HG03378 (cell line): Measurements from ENCODE around the gene BDKRB1.
"Not testable (repeated sequence)": the region's sequence is repeated elsewhere in the genome, so short reads cannot be mapped to it uniquely, and the experiment has no call there.

Experiments used
- ATAC-seq: cut with Tn5 transposase; IDR thresholded peaks from one replicate; pipeline ENCODE4 v1.9.1; 2021; ENCODE audit warnings: mild to moderate bottlenecking, moderate library complexity; ENCODE audit not compliant: unreplicated experiment

BDKRB1 gene

DNA sequence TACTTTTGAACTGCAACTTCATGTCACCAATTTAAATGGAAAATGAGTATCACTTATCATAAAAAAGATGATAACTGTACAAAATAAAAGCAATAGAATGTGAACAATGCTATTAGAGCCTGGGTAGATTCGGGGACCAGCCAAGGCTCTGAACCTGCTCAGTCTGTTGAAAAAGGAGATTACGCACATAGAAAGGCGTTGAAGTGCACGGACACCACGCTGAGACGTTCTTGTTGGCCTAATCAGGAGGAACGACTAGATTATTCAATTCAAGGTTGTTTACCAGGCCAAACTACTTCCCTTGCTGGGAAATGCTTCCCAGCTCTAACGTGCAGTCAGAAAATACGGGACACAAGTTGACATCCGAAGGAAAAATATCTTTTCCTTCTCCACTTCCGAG is 23.5 kb upstream of the BDKRB1 start:
- ATAC-seq: no peak

DNA sequence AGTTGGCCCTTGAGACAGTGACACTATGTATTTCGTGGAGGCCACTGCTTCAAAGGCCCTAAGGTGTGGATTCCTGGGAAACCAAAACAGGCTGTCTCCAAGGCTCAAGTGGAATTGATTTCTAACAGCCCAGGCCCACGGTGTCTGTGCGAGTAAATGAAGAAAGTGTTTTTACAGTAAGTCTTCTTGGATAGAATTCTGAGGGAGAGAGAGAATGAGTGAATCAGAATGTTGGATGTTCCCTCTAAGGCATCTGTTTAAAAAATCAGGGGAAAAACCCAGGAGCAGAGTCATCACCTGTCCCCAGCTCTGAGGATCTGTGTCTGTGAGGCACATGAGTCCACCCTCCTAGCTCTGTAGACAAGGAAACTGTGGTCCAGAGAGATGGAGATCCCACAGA is 22.3 kb upstream of the BDKRB1 start:
- no peak for ATAC-seq

DNA sequence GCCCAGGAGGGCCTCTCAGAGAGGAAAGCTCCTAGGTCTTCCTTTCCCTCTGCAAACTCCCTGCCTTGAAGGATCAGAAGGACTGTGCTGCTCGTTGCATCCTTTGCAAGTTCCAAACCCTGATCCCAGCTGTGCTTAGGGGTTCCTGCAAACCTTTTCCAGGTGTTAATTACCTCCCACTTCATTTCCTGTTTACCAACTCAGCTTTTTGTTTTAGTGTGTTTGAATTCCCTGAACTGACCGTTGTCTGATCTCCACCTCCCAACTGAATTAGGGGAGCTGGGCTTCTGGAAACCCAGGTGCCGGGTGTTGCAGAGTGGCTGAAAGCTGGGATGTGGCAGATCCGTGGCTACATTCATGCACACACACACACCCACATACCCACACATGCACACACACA is 20.6 kb upstream of the BDKRB1 start:
- ATAC-seq: no peak

DNA sequence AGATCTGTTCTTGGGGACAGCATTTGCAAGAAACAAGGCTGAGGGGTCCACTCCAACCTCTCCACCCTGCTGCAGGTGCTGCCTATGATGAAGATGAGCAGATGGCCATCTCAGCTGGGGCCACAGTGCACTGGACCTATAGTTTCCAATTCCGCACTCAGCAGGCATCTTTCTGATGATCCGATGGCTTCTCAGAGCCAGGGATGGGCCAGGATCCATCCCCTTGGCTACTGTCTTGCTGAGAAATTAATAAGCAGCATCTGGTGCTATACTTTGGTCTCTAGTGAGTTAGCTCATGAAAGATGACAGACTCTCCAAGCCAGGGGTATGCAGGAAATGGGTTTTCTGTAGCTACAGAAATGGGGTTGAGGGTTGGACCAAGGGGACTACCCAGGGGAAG is 18.4 kb upstream of the BDKRB1 start:
- ATAC-seq: no peak

DNA sequence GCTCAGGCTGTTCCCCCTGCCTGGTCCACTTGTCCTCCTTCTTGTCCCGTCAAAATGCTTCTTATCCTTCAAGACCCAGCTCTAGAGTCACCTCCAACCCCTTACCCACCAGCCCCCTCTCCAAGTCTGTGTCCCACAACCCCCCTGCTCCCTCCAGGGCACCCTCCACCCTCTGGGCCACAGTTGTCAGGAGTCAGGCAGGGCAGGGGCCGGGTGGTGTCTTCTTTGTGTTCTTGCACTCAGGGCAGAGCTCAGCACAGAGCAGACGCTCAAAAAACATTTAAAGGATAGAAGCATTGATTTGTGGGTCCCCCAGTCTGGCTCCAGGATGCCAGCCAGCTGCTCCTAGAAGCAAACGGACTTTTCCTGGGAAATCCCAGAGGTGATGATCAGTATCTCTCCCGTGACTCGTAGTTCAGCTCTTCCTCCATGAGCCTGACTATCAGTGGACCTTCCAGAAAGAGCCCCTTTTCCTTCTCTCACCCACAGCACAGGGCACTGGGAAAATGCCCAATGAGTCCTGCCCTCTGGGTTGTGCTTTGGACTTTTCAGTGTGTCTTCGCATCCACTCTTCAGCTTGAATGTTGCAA is 17.2 kb upstream of the BDKRB1 start:
- no peak for ATAC-seq

DNA sequence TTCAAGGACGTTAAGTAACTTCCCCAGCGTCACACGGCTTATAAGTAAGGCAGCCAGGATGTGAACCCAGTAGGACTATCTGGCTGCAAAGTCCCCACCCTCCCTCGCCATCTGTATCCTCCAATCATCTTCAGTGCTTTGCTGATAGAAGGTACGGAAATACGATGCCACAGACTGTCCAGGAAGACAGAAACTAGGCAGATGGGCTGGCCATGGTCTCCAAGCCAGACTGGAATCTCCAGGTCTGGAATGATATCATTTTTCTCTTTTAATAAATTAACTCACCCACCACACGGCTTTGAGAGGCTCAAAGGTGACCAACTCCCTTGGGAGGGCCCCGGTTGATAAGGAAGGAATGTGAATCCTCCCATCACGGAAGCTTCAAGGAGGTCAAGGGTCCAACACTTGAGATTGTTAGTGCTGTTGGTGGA is 16.3 kb upstream of the BDKRB1 start:
- no peak for ATAC-seq

DNA sequence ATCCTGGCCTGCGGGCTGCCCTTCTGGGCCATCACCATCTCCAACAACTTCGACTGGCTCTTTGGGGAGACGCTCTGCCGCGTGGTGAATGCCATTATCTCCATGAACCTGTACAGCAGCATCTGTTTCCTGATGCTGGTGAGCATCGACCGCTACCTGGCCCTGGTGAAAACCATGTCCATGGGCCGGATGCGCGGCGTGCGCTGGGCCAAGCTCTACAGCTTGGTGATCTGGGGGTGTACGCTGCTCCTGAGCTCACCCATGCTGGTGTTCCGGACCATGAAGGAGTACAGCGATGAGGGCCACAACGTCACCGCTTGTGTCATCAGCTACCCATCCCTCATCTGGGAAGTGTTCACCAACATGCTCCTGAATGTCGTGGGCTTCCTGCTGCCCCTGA is 15.4 kb upstream of the BDKRB1 start:
- no peak for ATAC-seq

DNA sequence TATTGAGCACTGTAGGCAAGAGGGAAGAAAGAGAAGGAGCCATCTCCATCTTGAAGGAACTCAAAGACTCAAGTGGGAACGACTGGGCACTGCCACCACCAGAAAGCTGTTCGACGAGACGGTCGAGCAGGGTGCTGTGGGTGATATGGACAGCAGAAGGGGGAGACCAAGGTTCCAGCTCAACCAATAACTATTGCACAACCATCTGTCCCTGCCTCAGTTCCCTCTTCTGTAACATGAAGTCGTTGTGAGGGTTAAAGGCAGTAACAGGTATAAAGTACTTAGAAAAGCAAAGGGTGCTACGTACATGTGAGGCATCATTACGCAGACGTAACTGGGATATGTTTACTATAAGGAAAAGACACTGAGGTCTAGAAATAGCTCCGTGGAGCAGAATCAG is 13.9 kb upstream of the BDKRB1 start:
- ATAC-seq: no peak

DNA sequence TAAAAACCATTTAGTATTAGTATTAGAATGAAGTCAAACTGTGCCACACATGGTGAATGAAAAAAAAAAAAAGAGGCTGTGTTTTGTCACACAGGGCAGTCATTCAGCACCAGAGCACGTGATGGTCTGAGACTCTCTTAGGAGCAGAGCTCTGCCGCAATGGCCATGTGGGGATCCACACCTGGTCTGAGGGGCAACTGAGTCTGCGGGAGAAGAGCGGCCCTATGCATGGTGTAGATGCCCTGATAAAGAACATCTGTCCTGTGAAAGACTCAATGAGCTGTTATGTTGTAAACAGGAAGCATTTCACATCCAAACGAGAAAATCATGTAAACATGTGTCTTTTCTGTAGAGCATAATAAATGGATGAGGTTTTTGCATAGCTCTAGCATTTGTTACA is 12.2 kb upstream of the BDKRB1 start:
- no peak for ATAC-seq

DNA sequence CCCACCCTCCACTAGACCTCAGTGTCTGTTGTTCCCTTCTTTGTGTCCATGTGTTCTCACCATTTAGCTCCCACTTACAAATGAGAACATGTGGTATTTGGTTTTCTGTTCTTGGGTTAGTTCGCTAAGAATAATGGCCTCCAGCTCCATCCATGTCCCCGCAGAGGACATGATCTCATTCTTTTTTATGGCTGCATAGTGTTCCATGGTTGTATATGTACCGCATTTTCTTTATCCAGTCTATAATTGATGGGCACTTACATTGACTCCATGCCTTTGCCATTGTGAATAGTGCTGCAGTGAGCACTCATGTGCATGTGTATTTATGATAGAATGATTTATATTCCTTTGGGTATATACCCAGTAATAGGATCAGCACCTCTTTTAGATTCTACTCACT is 10.9 kb upstream of the BDKRB1 start:
- not testable (repeated sequence) for ATAC-seq

DNA sequence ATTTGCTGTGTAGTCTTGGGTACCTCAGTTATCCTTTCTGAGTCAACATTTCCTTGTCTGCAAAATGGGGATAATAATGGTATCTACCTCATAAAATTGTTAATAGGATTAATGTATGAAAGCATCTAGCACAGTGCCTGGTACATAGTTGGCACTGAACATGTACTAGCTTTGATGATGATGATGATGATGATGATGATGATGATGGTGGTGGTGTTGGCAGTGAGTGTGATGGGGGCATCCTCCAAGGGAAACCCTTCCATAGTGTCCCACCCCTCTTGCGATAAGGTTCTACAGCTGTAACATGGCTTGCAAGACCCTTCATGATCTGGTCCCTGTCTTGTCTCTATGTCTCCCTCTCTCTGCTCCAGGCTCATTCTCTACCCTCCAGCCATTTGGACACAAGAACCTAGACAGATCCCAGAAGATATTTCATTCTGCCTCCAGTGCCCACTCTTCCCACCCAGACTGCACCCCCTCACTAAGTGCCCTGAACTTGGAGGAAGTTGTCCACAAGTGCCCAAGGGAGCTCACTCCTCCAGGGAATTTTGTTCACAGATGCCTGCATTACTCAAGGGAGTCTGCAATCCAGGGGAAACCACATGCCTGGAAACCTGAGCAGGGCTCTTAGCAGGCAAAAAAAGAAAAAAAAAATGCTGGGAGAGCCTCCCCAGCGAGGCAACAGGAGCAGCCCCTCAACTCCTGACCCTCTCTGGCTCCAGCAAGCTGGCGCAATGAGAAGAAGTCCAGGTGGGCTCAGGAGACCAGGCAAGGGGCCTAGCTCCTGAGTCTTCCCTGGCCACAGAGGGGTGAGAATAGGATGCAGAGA is 10.1 kb upstream of the BDKRB1 start:
- no peak for ATAC-seq

DNA sequence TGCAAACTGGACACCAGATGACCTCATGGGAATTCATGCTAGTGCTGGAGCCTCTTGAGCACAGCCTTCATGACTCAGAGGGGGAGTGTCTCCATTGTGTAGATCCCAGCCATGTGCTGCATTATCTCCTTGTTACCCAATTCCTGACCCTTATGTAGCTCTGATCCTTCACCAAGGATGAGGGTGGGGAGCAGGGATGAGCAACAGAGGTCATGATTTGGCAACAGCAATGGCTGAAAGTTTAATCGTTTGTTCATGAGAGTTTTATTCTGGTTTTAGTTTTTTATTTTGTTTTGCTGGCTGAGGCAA is 9.5 kb upstream of the BDKRB1 start:
- ATAC-seq: no peak

DNA sequence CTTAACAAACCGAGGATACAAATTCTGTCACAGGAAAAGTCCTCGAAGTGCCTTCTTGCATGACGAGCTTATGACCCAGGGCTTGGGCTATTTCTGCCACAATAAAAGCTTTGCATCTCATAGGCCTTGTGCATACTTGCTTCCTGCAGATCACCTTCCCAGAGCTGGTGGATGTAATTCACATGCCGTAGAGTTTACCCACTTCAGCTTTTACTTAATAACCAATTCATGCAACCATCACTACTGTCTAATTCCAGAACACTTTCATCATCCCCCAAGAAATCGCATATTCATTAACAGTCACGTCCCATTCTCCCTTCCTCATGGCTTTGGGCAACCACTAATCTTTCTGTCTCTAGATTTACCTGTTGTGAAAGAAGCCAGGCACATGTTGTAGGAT is 9.0 kb upstream of the BDKRB1 start:
- no peak for ATAC-seq

DNA sequence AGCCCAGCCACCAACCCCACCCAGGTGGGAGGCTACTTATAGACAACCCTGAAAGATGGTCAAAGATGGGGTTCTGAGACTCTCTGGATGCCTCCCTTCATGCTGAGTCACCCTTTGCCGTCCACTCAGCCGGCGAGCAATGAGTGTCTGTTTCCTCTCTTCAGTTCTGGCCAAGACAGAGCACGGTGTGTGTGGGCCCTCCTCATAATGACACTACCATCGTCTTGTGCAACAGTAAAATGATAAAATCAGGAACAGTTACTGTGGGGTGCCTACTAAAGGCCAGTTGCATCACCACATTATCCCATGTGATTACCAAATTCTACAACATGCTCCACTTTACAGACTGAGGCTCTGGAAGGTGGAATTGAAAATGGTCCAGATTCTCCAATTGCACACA is 7.0 kb upstream of the BDKRB1 start:
- ATAC-seq: no peak

DNA sequence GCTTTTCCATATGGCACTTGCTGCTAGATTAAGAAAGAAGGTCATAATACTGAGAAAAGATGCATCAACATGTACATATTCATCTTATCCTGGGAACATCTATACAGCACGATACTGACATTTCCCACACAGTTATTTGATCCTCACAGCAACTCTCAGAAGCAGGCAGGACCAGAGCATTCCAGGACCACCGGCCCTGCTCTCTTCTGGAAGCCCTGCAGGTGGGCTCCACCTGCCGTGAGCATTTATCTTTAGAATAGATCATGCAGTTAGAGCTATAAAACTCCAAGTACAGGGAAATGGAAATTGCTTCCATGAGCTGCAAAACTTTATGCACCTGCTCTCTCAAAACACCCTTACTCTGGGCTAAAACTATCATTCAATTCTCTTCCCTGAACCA is 5.5 kb upstream of the BDKRB1 start:
- ATAC-seq: no peak

DNA sequence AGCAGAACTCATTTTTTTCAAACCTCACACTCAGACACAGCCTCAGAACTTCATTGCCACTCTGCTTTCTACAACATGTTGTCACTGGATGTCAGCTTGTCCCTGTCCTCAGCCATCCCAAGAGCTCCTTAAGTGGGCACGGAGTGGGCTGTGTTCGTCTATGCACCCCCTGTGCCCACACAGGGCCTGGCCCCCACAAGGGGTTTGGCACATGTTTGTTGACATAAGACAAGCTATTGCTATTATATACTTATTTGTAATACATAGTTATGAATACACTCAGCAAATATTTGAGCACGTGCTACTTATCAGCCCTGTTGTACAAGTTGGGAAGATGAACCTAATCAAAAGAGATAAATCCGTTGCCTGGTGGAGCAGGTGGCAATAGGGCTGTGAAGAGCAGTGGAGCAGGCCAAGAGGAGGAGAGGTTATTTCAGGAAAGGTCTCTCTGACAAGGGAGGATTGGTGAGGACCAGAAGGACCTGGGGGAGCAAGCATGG is 4.3 kb upstream of the BDKRB1 start:
- ATAC-seq: no peak

DNA sequence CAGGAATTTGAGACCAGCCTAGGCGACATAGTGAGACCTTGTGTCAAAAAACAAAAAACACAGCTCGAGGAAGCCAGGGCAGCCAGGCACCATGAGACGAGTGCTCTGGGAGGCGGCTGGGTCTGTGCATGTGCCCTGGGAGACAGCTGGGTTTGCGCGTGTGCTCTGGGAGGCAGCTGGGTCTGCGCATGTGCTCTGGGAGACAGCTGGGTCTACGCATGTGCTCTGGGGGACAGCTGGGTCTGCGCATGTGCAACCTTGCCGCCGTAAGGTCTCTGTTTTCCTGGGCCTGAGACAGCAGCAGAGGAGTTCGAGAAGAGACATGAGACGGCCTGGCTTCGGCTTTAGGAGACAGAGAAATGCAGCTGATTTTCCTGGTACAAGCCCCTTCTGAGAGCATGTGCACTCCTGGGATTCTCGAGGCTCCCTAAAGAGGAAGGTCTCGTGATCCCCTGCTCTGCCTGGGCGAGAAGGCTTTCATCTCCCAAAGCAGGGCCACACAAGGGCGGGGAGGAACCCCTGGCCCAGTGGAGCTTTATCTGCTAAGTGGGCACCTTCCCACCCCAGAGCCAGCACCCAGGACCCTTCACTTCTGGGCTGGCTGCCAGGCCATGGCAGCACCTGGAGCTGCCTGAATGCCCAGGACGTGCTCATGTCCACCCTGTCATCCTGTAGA is 3.5 kb upstream of the BDKRB1 start:
- ATAC-seq: no peak

DNA sequence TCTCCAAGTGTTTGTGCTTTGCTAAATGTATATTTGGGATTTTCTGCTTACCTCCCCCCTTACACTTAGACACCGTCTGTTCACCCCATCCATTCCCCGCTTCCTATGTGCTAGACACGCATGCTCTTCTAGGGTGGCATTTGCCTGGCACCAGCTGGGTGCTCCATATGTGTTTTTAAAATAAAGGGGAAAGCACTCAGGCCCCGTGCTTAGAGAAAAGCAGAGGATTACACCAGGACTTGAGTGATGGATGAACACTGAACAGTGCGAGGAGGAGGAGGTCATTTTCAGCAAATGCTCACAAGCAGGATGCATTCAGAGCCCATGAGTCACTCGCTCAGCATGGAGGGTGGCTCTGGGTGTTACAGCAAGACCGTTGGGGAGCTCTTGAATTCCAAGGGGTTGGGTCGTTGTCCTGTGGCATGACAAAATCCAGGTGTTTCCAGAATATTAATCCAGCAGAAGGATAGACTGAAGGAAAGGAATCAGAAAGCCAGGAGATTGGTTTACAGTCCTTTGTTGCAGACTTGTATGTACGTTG is 2.9 kb upstream of the BDKRB1 start:
- ATAC-seq: no peak

DNA sequence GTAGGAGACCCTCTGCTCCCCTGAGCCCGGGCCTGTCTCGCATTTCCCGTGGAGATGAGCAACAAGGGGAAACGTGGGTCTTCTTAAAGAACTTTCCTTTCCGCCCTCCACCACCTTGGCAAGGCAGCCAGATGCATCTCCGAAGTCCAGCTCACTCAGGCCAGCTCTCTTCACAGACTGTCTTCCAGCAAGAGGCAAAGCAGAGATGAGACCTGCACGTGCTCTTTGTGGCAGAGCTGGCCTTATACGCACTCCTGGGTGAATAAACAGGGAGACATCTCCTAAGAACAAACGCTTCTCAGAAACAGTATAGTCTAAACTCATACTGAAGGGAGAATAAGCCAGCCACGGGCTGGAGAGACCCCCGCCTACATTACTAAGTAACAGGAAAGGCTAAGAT is 1.3 kb upstream of the BDKRB1 start:
- ATAC-seq: no peak

DNA sequence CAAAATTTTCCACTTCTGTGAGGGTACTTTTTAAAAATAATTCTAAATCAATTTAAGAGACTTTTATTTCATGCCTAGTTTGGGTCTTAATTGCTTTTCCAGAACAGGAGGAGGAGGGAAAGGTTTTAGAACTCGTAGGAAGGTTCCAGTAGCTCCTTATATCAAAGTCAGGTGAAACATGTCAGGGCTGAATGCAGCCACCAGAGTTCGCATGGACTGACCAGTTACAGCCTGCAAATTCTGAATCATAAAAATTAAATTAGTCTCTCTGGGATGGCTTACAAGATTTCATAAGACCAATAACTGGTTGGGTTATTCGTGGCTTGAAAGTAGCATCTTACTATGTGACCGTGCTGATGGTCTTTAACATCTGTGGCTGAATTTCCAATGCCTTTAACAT is 397 bp downstream of the BDKRB1 start:
- ATAC-seq: no peak

DNA sequence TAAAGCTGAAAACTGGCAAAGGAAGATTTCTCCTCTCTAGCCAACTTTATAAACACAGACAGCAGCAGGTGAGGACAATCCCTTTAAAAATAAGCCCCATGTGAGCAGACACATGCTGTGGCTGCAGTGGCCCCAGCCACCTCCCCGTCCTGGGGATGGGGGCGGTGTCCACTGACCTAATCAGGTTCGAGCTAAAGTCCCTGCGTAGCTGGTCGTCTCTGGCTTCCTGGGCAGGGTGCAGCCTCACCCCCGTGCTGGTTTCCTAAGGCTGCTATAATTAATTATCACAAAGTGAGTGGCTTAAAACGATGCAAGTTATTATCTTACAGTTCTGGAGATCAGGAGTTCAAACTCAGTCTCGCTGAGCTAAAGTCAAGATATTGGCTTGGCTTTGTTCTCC is 1.0 kb downstream of the BDKRB1 start:
- no peak for ATAC-seq

DNA sequence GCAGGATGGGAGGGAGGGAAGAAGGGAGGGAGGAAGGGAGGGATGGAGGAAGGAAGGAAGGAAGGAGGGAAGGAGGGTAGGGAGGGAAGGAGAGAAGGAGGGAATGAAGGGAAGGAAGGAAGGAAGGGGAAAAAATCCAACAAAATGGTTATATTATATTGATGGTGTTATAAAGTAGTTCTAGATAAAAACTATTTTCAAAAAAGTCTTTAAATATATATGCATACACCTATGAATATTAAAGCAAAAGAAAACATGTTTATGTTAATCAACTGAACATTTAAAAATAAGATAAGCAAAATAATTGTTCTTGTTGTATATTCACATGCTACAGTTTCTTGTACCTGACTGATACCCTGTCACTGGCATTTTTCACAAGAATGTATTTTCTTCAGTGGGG is 1.9 kb downstream of the BDKRB1 start:
- ATAC-seq: no peak
